HG03354 (cell line): ENCODE data around the gene COX7B2.
A peak's percentile ranks its signal among the peaks of the same experiment; 100 is the strongest.

ENCODE experiments used
- ATAC-seq: cut with Tn5 transposase; IDR thresholded peaks from one replicate; pipeline ENCODE4 v1.9.1; 2021; ENCODE audit warnings: mild to moderate bottlenecking; ENCODE audit not compliant: unreplicated experiment, poor library complexity, severe bottlenecking

Gene COX7B2

DNA sequence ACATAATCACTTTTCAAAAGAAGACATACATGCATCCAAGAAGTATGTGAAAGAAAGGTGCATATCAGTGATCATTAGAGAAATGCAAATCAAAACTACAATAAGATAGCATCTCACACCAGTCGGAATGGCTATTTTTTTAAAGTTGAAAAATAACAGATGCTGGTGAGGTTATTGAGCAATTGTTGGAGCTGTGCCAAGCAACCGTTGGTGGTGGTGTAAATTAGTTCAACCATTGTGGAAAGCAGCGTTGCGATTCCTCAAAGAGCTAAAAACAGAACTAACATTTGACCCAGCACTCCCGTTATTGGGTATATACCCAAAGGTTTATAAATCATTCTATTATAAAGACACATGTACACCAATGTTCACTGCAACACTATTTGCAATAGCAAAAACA lies 14.2 kb downstream of the COX7B2 start:
- no peak for ATAC-seq

DNA sequence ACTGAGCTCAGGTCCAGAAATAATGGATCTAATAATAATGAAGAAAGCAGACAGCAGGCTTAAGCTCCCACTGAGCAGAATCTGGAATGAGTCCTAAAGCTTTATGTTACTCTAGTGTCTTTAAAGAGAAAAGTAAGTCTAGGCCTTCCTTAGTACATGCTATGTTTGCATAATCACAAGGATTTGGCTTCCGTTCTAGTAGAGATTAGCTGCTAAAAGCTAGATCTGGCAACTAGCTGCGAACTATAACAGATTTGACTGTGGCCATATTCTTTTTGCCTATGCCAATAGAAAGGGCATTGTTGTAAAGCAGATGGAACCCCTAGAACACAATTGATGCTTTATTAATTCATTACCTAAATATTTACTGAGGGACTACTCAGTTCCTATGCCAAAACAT lies 19.0 kb downstream of the COX7B2 start:
- no peak for ATAC-seq

DNA sequence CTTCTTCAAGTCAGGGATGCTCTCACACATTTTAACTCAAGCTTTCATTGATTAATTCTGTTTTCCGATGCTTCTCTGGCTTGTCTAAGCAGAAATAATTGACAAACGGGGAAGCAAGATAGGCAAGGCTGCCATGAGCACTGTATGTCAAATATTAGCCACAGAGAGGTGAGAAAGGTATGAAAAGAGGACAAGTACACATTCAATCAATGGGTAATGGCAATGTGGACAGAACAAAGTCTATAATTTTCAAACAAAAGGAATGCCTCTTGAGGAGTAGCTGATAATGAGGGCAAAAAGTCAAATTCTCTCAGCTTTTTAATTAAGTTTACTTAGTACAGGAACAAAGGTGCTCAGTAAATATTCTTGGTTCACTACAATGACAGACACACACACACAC lies 19.6 kb downstream of the COX7B2 start:
- ATAC-seq: no peak

DNA sequence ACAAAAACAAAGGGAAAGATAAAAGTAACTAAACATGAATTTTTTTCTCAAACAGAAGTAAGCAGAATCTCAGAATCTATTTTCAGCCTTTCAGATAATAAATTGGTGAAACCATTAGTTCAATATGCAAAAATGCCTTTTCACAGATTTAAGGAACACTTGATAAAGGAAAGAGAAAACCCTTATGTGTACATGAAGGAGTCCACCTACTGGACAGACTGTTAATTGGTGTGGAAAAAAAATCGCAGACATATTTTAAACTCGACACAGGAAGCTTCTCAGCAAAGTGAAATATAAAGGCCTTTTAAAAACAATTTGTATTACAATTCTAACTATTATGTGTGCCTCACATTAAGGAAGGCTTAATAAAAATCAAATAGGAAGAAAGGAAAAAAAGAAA lies 22.3 kb downstream of the COX7B2 start:
- ATAC-seq: no peak

DNA sequence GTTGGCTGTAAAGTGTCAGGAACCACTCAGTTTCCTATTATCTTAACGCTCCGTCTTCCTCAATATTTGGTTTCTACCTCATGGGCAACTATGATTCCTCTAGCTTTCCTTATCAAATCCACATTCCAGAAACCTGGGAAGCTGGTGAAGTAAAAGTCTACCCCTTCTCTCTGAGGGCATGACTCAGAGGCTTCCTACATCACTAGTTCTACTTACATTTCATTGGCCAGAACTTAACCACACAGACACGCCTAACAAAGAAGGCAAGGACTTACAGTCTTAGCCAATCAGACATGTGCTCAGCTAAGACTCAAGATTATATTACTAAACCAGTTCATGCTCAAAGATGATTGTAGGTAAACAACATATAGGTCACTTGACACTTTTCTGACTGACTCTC lies 30.4 kb downstream of the COX7B2 start:
- ATAC-seq: no peak

DNA sequence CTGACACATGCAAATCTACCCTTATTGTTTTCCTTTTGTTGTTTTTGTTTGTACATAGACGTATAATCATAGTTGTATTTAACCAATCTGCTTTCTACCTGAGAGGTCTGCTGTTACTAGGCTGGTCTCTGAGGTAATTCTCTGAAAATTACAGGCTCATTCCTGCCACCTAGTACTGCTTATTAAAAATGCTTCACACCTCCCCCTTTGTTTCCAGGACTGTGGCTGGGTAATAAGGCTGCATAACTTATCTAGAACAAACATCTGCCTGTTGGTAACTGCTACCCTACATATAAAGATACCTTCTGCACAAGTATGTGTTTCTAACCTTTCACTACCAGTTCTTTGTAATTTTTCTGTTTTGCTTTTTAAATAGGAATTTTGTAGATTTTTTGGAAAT lies 34.2 kb downstream of the COX7B2 start:
- ATAC-seq: no peak

DNA sequence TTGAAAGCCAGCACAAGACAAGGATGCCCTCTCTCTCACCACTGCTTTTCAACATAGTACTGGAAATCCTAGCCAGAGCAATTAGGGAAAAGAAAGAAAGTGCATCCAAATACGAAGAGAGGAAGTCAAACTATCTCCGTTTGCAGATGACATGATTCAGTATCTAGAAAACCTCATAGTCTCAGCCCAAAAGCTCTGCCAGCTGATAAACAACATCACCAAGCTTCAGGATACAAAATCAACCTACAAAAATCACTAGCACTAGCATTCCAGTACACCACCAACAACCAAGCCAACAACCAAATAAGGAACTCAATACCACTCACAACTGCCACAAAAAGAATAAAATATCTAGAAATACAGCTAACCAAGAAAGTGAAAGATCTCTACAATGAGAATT lies 38.6 kb downstream of the COX7B2 start:
- no peak for ATAC-seq

DNA sequence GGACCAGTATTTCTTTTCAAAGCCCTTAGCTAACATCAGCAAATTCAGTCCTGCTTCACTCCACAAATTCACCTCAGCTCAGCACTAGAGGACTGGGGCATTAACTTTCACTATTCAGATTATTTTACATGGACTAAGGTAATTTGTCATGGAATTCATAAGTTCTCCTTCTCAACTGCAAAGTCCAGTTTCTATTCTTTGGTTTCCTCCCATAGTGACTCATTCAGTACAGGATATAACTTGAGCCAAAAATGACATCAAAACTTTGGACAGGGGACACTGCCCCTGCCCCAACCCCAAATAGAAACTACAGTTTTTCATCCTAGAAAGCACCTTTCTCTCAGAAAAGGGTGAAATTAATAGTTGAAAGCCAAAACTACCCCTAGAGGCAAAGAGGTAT lies 52.7 kb downstream of the COX7B2 start:
- no peak for ATAC-seq

DNA sequence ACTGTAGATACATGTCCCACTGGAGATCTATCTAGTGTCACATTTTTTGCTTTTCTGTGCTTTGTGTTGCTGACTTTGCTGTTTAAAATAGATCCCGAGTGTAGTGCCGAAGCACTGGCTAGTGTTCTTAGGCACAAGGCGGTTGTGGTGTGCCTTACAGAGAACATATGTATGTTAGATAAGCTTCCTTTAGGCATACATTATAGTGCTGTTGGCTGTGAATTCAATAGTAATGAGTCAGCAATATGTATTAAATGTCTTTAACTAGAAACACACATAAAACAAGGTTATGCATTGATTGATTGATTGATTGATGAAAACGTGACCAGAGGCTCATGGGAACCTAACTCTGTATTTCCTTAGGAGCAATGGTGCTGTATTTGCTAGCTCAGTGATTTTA lies 56.2 kb downstream of the COX7B2 start:
- ATAC-seq: no peak

DNA sequence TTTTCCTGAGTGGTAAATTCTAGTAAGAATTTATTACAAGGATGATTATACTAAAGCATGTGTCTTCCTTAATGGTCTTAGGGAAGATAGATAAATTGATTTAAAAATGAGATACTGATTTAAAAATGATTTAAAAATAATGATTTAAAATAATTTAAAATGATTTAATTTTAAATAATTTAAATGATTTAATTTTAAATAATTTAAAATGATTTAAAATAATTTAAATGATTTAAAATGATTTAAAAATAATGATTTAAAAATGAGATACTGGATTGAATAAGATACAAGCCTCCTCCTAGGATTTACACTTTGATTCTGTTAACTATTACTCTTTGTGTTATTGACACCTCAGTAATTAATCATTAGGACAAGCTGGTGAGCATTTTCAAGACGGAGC lies 59.0 kb downstream of the COX7B2 start:
- no peak for ATAC-seq

DNA sequence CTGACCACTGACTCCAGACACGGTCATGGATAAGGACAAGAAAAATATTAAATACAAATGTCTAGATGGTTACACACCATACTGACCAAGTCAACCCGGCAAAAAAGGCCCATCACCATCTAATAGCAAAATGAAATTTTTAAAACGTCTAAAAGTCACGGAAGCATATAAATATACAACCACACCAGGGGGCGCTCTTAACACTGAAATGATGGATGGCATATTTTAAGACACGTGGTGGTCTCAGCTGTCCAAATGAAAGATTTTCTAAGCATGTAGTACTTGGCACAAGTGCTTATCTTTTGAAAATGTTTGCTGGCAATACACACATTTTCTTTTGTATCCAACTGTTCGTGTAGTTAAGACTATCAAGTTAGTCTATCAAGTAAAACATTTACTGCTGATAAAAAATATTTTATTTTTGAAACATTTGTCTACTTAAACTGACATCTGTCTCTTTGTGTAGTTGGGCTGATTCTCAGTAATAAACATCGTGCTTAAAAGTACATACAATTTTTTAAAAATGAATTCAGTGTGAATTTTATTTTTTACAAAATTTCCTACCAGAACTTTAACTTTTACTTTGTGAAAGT lies 64.6 kb downstream of the COX7B2 start:
- ATAC-seq: peak; percentile 86

DNA sequence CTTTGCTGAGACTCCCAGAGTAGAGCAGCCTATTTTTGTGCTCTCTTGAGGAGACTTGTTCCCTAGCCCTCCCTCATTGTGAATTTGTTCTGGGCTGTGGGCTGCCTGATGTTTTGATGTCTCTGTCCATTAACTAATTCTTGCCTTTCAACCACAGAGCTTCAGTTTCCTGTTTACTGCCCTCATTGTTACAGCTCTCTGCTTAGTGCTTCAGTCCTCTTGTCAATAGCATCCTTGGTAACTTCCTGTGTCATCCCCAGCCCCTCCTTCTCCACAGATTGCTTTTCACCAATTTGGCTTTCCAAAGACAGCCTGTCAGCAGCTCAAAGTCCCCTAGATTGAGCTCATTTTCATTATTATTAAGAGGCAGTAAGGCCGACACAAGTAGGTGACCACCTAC lies 69.9 kb downstream of the COX7B2 start:
- peak; percentile 69 for ATAC-seq

DNA sequence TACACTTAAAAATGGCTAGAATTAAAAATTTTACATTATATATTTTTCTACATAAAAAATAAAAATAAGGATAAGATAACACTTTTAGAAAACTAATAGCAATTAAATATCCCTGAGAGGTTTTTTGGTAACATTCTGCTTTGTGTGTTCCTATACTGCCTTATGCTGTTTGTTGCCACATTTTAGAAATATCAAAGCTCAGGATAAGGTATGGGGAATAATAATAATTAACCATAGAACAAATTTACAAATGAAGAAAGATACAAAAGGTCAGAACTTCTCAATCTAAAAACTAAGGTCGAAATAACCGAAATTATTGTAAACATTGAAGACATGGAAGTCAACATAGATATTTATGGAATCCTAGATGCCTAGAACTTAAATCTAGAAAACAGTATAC lies 71.4 kb downstream of the COX7B2 start:
- ATAC-seq: no peak

DNA sequence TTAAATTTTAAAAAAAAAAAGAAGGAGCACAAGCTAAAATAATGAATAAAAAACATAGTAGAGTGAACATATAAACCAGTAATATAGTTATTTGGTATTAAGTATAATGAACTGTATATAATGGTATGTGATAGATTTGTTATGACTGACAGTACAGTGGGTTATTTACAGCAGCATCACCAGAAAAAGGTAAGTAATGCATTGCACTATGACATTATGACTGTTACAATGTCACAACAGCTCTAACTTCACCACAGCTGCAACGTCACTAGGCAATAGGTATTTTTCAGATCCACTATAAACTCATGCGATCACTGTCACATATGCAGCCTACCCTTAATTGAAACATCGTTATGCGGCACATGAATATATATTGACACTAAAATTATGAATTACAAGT lies 72.5 kb downstream of the COX7B2 start:
- no peak for ATAC-seq

DNA sequence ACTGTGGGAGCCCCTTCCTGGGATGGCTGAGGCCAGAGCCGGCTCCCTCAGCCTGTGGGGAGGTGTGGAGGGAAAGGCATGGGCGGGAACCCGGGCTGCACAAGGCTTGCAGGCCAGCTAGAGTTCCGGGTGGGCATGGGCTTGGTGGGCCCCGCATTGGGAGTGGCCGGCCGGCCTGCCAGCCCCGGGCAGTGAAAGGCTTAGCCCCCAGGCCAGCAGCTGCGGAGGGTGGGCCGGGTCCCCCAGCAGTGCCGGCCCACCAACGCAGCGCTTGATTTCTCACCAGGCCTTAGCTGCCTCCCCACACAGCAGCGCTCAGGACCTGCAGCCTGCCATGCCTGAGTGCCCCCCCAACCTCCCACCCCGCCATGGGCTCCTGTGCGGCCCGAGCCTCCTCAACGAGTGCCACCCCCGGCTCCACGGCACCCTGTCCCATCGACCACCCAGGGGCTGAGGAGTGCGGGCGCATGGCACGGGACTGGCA lies 78.0 kb downstream of the COX7B2 start:
- no peak for ATAC-seq

DNA sequence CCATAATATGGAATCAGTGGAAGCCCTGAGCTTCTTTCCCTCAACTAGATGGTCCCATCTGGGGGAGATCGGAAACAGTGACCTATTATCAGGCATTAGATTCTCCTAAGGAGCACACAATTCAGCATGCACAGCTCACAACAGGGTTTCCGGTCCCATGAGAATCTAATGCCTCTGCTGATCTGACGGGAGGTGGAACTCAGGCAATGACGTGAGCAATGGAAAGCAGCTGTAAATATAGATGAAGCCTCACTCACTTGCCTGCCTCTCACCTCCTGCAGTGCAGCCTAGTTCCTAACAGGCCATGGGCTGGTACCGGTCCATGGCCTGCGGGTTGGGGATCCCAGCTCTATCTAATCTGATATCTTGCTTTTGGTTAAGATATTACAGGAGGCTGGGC lies 88.9 kb downstream of the COX7B2 start:
- no peak for ATAC-seq

DNA sequence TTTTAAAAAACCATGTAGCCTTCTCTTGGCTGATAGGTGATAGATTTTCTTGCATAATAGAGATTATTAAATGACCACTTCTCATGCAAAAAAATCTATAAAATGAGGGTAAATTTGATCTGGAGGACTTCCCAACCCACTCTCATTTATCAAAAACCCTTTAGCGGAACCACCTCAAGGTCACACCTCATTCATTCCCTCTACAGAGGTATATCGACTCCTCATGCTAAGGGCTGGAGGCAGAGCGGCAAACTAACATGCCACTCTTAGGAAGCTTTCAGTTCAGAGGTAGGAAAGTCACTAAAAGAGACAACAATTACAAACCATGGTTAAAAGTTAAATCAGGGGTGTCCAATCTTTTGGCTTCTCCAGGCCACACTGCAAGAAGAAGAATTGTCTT lies 90.0 kb downstream of the COX7B2 start:
- no peak for ATAC-seq

DNA sequence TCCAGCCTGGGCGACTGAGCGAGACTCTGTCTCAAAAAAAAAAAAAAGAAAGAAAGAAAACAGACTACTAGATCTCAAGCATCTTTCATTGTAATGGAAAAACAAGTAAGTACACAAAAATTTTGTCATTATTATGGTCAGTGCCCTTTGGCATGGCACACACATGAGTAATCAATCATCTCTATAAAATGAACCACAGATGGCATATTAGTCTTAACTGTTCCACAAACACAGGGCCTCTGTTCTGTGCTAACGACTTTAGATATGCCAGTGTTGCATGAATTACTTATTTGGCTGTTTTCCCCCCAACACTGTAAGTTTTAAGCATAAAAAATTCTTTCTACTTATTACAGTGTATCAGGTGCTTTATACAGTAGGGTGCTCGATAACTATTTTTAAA lies 90.4 kb downstream of the COX7B2 start:
- no peak for ATAC-seq

DNA sequence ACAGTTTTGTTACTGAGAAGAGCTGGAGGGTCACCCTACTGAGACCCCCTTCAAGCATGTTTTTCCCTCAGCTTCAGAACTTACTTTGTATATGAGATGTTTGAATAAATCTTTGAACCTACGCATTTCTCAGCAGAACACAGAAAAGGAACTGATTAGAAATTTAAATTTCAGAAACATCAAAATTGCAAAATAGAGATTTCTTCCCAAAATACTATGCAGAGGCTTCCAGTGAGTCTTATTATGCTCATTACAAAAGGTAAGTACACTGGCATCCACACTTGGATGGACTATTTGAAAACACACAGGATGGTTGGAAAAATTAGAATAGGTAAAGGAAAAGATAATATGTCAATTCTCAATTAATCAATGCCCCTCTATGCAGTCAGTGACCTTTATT lies 91.2 kb downstream of the COX7B2 start:
- ATAC-seq: no peak

DNA sequence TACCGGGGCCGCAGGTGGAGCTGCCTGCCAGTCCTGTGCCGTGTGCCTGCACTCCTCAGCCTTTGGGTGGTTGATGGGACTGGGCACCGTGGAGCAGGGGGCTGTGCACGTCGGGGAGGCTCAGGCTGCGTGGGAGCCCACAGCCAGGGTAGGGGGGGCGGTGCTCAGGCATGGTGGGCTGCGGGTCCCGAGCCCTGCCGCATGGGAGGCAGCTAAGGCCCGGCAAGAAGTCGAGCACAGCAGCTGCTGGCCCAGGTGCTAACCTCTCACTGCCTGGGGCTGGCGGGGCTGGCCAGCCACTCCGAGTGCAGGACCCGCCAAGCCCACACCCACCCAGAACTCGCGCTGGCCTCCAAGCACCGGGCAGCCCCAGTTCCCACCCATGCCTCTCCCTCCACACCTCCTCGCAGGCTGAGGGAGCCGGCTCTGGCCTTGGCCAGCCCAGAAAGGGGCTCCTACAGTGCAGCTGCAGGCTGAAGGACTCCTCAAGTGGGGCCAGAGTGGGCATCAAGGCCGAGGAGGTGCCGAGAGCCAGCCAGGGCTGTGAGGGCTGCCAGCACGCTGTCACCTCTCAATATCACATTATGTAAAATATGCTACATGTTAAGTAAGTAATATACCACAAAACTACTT lies 104.1 kb downstream of the COX7B2 start:
- ATAC-seq: no peak

DNA sequence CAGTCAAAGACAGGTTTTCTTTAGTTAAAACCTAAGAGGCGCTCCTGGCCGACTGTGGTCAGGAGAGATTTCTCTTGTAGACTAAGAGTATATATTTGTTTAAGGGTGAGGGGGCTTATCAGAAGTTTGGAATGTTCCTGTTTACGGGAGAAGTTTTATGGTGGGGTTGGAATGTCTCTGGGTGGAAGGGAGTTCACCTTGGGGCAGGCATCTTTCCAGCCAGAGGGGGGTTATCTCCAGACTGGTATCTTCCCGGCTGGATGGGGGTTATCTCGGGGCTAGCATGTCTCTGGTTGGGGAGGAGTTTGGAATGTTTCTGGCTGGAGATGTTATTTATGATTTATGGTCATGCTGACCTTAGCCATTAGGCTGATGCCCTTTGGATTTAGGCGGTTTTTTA lies 116.0 kb downstream of the COX7B2 start:
- ATAC-seq: no peak
